GM23248 (cell line): ENCODE measurements around the gene SLC30A7. TPM values are rescaled to one million over a fixed set of nuclear protein-coding genes. Genes with fewer than 3 reads are reported as not detected.

ENCODE experiments used
- DNase-seq: peaks from one replicate; pipeline ENCODE4 v3.0.0-alpha.2; 2015
- H2AFZ ChIP-seq: fragments of 200-600 bp; sonication (generic); 2 replicates; pipeline ENCODE4 v1.6.1; 2016; ENCODE audit warnings: antibody characterized with exemption
- H3F3A ChIP-seq: fragments of 200-600 bp; sonication (generic); 2 replicates; pipeline ENCODE4 v1.6.1; 2016; ENCODE audit warnings: mild to moderate bottlenecking, antibody characterized with exemption, mixed run types; ENCODE audit not compliant: insufficient read depth
- H3K27ac ChIP-seq: fragments of 200-600 bp; sonication (generic); 2 replicates; pipeline ENCODE4 v1.5.1; 2016; ENCODE audit warnings: mild to moderate bottlenecking
- H3K27me3 ChIP-seq: fragments of 200-600 bp; sonication (generic); replicated peaks from 2 replicates; pipeline ENCODE4 v1.6.1; 2016; ENCODE audit warnings: mild to moderate bottlenecking; ENCODE audit not compliant: insufficient read depth
- H3K36me3 ChIP-seq: fragments of 200-600 bp; sonication (generic); 2 replicates; pipeline ENCODE4 v1.6.1; 2016; ENCODE audit warnings: low read depth, mild to moderate bottlenecking
- H3K4me1 ChIP-seq: fragments of 200-600 bp; sonication (generic); 2 replicates; pipeline ENCODE4 v1.6.1; 2016; ENCODE audit warnings: mild to moderate bottlenecking; ENCODE audit not compliant: insufficient read depth
- H3K4me2 ChIP-seq: fragments of 200-600 bp; sonication (generic); one replicate; pipeline ENCODE4 v1.6.1; 2016; ENCODE audit warnings: mild to moderate bottlenecking; ENCODE audit not compliant: unreplicated experiment
- H3K4me3 ChIP-seq: fragments of 200-600 bp; sonication (generic); 2 replicates; pipeline ENCODE4 v1.5.1; 2016; ENCODE audit warnings: mild to moderate bottlenecking
- H3K79me2 ChIP-seq: fragments of 200-600 bp; sonication (generic); 2 replicates; pipeline ENCODE4 v1.6.1; 2016; ENCODE audit warnings: mild to moderate bottlenecking; ENCODE audit not compliant: insufficient read depth
- H3K9ac ChIP-seq: fragments of 200-600 bp; sonication (generic); 2 replicates; pipeline ENCODE4 v1.6.1; 2016; ENCODE audit warnings: mild to moderate bottlenecking
- H3K9me2 ChIP-seq: fragments of 200-600 bp; sonication (generic); 2 replicates; pipeline ENCODE4 v1.6.1; 2016; ENCODE audit warnings: mixed run types, mild to moderate bottlenecking, moderate library complexity; ENCODE audit not compliant: insufficient read depth
- H3K9me3 ChIP-seq: fragments of 200-600 bp; sonication (generic); one replicate; pipeline ENCODE4 v1.6.1; 2017; ENCODE audit warnings: low read depth
- H4K20me1 ChIP-seq: fragments of 200-600 bp; sonication (generic); 2 replicates; pipeline ENCODE4 v1.6.0; 2016; ENCODE audit not compliant: insufficient read depth
- EZH2 ChIP-seq: fragments of 200-600 bp; sonication (generic); IDR thresholded peaks from 2 replicates; pipeline ENCODE4 v1.6.1; 2018; ENCODE audit warnings: antibody characterized with exemption, mild to moderate bottlenecking; ENCODE audit not compliant: insufficient read depth, poor library complexity, severe bottlenecking
- EZH2phosphoT487 ChIP-seq: fragments of 200-600 bp; sonication (generic); IDR thresholded peaks from 2 replicates; pipeline ENCODE4 v1.6.1; 2018; ENCODE audit warnings: antibody characterized with exemption, moderate library complexity, mild to moderate bottlenecking, low read depth; ENCODE audit not compliant: insufficient read depth
- WGBS, 2 experiments: methylation state at CpG; one replicate each; pipeline ENCODE4 v1.1.6; 2015 to 2017; ENCODE audit warnings: low lambda C conversion rate in 2 of 2, low coverage in 1 of 2; ENCODE audit errors: missing lambda C conversion rate in 2 of 2; 5-methylcytosine and 5-hydroxymethylcytosine counted together
- in situ Hi-C: fragments of 300-500 bp; cut with MboI; formaldehyde crosslinking; loops from 2 replicates; pipeline ENCODE4 v1.15.0; 2020
- polyA plus RNA-seq: library from polyadenylated mRNA; unstranded; fragments of >200 nt; fragmentation: Nextera tagmentation; extraction: Ambion mirVana; gene quantifications from 2 replicates; pipeline ENCODE4 v1.2.1, GENCODE V29; 2016
- total RNA-seq: library from RNA; depleted of rRNA; stranded (reverse); fragments of >200 nt; shearing (Covaris generic); gene quantifications from 2 replicates; pipeline ENCODE4 v1.2.3, GENCODE V29; 2014; rRNA removed

The SLC30A7 gene, protein sequence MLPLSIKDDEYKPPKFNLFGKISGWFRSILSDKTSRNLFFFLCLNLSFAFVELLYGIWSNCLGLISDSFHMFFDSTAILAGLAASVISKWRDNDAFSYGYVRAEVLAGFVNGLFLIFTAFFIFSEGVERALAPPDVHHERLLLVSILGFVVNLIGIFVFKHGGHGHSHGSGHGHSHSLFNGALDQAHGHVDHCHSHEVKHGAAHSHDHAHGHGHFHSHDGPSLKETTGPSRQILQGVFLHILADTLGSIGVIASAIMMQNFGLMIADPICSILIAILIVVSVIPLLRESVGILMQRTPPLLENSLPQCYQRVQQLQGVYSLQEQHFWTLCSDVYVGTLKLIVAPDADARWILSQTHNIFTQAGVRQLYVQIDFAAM
- total RNA-seq (65.7 and 75.2 TPM in 2 replicates), polyA plus RNA-seq (35.2 and 38.0 TPM in 2 replicates)

DNA sequence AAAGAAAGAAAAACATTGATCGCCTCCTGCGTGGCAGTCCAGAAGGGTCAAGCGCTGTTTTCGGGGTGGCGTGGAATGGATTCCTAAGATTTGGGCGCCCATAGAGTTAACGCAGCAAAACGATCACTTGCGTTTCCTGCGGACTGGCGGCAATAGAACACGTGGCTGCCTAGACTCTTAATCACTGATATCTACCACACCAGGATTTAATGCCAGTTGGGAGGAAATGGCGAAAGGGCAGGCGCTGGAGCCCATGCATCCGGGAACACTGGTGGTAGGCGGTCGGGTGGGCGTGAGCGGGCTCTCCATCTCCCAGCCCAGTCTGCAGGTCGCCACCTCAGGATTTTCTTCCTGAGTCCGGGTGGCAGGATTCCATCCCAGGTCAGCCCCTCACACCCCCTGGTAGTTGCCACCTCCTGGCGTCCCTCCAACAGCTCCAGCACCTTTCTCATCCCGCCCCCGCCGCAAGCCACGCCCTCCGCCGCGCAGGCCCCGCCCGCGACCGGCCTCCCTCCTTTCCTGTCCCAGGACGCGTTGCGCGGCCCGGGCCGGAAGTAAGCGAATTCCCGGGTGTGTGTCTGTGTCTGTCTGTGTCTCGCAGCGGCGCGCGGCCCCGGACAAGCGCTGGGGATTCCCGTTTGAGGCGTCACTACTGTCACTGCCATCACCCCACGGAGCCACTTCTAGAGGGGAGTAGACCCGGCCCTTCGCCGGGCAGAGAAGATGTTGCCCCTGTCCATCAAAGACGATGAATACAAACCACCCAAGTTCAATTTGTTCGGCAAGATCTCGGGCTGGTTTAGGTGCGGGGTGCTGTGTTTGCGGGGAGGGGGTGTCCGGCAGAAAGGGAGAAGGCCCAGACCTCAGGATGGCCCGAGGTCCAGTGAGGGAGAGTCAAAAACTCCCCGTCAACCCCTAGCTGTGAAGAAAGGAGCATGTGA lies at the start of gene SLC30A7:
TSS of gene SLC30A7 (plus strand) at position 551 of the 941 bp plus-strand sequence. CDS start at position 724, 173 bp downstream.
- H2AFZ ChIP-seq, result peak within 1 kb of the TSS; percentile 93
- TF ChIP-seq EZH2phosphoT487 (no peak), EZH2 (no peak)
- H3K4me1 ChIP-seq, result peaks cover 31% of the 10 kb centered on the region
- peaks cover 17% of the 10 kb centered on the region; the same call in 1 of the 2 replicates for H3F3A ChIP-seq
- H3K4me3 ChIP-seq, result peak within 1 kb of the TSS; percentile 95
- H3K79me2 ChIP-seq, result peaks cover 82% of the 10 kb centered on the region
- DNase-seq, result peak; percentile 97
- H3K9me2 ChIP-seq, result no peaks in the 10 kb centered on the region
- H3K9me3 ChIP-seq, result no peaks in the 10 kb centered on the region
- no peaks in the 10 kb centered on the region for H4K20me1 ChIP-seq
- H3K4me2 ChIP-seq, result peak within 1 kb of the TSS; percentile 98
- WGBS, 2 experiments, result 1 to 3% methylated on average over 40 to 60 of the region's 62 CpGs
- H3K36me3 ChIP-seq, result peaks cover 27% of the 10 kb centered on the region
- no peaks in the 10 kb centered on the region for H3K27me3 ChIP-seq
- in situ Hi-C loops, result loop anchor here (25.0 kb wide), 1 partner anchor 1084 kb away; no protein-coding TSS in a partner anchor
- peak within 1 kb of the TSS; percentile 98 for H3K9ac ChIP-seq
- peak within 1 kb of the TSS; percentile 91 for H3K27ac ChIP-seq

DNA sequence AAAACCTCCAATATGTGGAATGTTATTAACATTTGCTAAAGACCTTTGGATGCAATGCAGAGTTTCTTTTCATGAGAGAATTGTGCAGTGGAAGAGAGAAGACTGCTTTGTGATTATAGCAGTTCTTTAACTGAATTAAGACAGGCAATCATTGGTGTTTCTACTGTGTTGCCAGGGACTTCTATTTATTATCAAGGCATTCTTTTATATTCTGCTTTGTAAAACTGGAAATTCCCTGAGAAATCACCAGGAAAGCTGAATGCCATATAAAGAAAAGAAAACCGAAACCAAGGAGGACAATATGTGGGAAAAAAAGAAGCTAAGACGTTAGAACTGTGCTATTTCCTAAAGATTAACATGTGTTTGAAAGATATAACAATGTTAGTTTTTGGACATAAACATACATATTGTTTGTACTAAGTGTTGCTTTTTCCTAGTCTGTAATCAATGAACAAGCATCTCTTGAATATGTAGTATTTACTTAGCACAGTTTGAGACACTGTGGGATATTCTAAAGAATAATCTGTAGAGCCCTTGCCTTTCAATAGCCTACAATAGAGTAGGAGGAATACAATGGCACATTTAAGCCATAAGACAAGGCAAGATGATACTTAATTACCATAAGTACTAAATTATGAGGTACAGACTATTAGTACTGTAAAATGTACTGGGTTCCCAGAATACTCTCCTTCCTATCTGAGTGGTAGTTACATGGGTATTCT lies 48.4 kb upstream of the SLC30A7 start:
- Histone ChIP-seq H3K36me3 (no peaks in the 10 kb centered on the region), H3F3A (no peaks in the 10 kb centered on the region), H3K27ac (peak overlapping the region; percentile 20; the same call in 1 of the 2 replicates), H3K79me2 (no peaks in the 10 kb centered on the region), H3K4me1 (peaks cover 8% of the 10 kb centered on the region; the same call in 1 of the 2 replicates), H4K20me1 (no peaks in the 10 kb centered on the region), H3K27me3 (no peaks in the 10 kb centered on the region), H3K9me3 (no peaks in the 10 kb centered on the region), H3K9ac (peak overlapping the region; percentile 64), H3K9me2 (no peaks in the 10 kb centered on the region), H3K4me3 (peak overlapping the region; percentile 65), H3K4me2 (peak overlapping the region; percentile 89), H2AFZ (peak overlapping the region; percentile 96)
- peak; percentile 48 for DNase-seq
- in situ Hi-C loops, result no loop called here
- TF ChIP-seq EZH2phosphoT487 (no peak), EZH2 (no peak)
- WGBS, 2 experiments, result 7 to 22% methylated on average over 2 of the region's 2 CpGs

DNA sequence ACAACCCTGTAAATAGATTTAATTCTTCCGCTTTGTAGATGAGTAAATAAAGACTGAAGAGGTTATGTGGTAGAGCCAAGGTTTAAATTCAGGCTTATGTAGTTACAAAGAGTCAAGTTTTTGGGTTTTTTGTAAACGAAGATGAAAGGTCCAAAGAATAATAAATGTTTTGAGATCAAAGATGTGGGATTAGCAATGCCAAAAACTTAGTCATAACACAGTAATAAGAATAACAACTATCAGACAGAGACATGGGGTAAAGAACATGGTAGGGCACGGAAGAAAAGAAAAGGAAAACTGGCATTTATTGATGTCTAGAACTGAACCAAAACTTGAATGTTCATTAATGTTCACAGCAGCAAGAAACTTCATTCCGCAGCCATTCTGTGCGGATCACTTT lies 44.2 kb upstream of the SLC30A7 start:
- Histone ChIP-seq H3K4me2 (no peak overlapping the region), H3K9me3 (no peaks in the 10 kb centered on the region), H3F3A (peaks cover 6% of the 10 kb centered on the region; the same call in 1 of the 2 replicates), H3K27me3 (no peaks in the 10 kb centered on the region), H3K79me2 (no peaks in the 10 kb centered on the region), H3K4me3 (no peak overlapping the region), H3K36me3 (no peaks in the 10 kb centered on the region), H3K4me1 (peaks cover 19% of the 10 kb centered on the region; the same call in 1 of the 2 replicates), H4K20me1 (no peaks in the 10 kb centered on the region), H3K27ac (no peak overlapping the region), H3K9ac (no peak overlapping the region), H2AFZ (peak overlapping the region; percentile 17; the same call in 1 of the 2 replicates), H3K9me2 (no peaks in the 10 kb centered on the region)
- in situ Hi-C loops, result no loop called here
- peak; percentile 11 for DNase-seq
- TF ChIP-seq EZH2phosphoT487 (no peak), EZH2 (no peak)
- 67 to 68% methylated on average over 5 of the region's 5 CpGs for WGBS, 2 experiments
